ENCODE results near the gene LSM14A.
"Not testable (repeated sequence)": the region's sequence is repeated elsewhere in the genome, so short reads cannot be mapped to it uniquely, and the experiment has no call there.

The LSM14A gene

DNA sequence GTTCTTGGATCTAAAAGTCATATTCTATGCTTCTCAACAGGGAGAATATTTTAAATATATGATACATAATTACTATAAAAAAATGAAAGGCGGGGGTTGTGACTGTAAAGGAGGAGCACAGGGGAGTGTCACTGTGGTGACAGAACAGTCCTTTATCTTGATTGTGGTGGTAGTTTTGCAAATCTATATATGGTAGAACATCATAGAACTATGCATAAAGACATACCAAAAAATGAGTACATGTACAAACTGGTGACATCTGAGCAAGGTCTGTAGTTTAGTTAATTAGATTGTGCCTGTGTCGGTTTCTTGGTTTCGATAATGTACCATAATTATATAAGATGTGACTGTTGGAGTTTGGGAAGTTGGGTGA lies 43.3 kb downstream of the LSM14A start:
- TF ChIP-seq, protein P1, sequence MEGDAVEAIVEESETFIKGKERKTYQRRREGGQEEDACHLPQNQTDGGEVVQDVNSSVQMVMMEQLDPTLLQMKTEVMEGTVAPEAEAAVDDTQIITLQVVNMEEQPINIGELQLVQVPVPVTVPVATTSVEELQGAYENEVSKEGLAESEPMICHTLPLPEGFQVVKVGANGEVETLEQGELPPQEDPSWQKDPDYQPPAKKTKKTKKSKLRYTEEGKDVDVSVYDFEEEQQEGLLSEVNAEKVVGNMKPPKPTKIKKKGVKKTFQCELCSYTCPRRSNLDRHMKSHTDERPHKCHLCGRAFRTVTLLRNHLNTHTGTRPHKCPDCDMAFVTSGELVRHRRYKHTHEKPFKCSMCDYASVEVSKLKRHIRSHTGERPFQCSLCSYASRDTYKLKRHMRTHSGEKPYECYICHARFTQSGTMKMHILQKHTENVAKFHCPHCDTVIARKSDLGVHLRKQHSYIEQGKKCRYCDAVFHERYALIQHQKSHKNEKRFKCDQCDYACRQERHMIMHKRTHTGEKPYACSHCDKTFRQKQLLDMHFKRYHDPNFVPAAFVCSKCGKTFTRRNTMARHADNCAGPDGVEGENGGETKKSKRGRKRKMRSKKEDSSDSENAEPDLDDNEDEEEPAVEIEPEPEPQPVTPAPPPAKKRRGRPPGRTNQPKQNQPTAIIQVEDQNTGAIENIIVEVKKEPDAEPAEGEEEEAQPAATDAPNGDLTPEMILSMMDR (conservative IDR thresholded peaks at IDR 0.05; ENCODE audit: low read depth, low read length), result no peak
- H3K4me3 ChIP-seq (ENCODE audit: low read length), result no peak overlapping the region
- DNase-seq (ENCODE audit: low read depth), result no peak

DNA sequence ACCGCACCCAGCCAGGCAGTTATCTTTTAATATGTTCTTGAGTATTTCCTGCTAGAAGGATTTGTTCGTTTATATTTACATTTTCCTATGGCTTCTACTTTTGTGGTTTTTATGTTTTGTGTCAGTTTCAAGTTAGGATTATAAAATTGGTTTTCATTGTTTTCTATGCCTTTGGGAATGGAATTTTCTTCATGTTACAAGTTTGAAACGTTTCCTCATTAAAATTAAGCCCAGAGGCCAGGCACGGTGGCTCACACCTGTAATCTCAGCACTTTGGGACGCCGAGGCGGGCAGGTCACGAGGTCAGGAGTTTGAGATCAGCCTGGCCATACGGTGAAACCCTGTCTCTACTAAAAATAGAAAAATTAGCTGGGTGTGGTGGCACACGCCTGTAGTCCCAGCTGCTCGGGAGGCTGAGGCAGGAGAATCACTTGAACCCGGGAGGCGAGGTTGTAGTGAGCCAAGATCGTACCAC lies 44.5 kb downstream of the LSM14A start:
- not testable (repeated sequence) for DNase-seq (ENCODE audit: low read depth); H3K4me3 ChIP-seq (ENCODE audit: low read length)

DNA sequence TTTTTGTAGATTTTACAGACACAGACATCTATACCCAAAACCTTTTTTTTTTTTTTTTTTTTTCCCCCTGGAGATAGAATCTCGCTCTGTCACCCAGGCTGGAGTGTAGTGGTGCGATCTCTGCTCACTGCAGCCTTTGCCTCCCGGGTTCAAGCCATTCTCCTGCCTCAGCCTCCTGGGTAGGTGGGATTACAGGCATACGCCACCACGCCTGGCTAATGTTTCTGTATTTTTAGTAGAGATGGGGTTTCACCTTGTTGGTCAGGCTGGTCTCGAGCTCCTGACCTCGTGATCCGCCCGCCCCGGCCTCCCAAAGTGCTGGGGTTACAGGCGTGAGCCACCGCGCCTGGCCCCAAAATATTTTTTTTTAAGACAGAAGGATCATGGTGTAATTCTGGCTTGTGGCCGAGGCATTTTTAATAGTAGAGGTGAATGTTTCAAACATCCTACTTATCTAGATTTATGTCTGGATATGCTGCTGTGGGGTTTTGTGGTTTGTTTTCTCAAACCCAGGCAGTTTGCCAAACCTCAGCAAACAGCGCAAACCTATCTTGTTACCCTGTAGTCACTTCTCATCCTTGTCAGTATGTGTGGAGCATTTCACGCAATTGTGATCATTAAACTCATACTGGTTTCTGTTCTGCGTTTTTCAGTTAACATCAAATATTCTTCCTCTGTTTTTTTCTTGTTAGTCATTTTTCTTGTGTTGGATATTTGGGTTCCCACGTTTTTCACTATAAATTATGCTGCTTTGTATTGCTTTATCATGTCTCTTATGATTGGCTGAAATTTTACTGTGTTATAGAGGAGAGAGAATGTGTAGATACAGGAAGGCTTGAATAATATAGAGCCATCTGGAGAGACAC lies 45.9 kb downstream of the LSM14A start:
- peak; percentile 45 for DNase-seq (ENCODE audit: low read depth)
- no peak overlapping the region for H3K4me3 ChIP-seq (ENCODE audit: low read length)
- TF ChIP-seq, protein P1 (conservative IDR thresholded peaks at IDR 0.05; ENCODE audit: low read depth, low read length), result no peak

DNA sequence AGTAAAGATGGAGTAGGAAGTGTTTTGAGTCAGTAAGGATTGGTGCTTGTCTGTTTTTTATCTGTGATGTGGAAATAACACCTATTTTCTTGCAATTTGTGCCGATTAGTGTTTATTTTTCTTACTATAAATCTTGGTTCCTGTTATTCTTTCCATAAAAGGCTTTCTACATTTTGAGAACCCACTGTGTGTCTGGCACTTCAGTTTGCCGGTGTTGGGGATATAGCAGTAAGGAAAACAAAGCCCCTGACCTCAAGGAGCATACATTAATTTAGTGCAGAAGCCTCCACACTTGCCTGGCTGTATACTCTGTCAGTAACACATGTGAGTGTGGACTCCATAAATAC lies 46.5 kb downstream of the LSM14A start:
- no peak overlapping the region for H3K4me3 ChIP-seq (ENCODE audit: low read length)
- no peak for DNase-seq (ENCODE audit: low read depth)
- TF ChIP-seq, protein P1 (conservative IDR thresholded peaks at IDR 0.05; ENCODE audit: low read depth, low read length), result no peak

DNA sequence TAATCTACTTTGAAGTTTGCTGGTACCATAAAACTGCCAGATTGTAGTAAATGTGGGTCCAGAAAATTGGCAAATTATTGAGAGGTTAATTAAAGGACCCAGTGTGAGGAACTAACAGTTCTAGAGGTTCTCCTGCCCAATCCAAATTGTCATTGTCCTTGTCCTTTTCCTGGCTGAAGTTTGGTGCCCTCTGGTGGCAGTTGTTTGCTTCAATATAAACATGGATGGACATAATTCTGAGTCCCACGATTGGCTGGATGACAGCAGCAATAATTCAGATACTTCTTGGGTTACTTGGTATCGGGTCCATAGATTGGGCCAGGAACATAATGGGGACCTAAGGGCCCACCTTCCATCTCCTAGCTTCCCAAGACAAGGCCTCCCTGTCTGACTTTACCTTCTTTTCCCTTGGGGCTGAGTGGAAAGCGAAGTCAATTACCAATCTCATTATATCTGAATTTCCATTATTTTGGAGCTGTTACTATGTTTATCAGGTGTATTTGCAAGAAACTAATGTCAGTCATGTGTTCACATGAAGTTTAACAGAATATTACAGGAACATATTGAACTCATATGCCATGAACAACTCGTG lies 48.3 kb downstream of the LSM14A start:
- no peak overlapping the region for H3K4me3 ChIP-seq (ENCODE audit: low read length)
- TF ChIP-seq, protein P1 (conservative IDR thresholded peaks at IDR 0.05; ENCODE audit: low read depth, low read length), result peak; percentile 84

DNA sequence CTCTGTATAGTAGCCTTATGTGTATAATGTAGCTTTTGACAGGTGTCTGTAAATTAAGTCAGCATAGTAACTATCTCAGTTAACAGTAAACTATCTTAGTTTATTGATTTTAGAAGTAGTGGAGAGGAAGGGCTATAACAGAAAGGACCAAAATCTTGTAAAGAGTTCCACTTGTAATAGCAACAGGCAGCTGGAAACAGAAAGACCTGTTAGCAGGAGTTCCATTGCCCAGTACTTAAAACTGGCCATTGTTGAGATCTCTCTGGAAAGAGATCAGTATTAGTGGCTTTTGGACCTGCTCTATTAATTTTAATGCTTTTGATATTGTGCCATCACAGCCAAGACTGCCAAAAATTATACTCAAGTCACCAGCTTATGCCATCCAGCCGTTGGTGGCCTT lies 50.1 kb downstream of the LSM14A start:
- TF ChIP-seq, protein P1 (conservative IDR thresholded peaks at IDR 0.05; ENCODE audit: low read depth, low read length), result no peak
- no peak for DNase-seq (ENCODE audit: low read depth)
- no peak overlapping the region for H3K4me3 ChIP-seq (ENCODE audit: low read length)

More for the DNA sequence above, 48.3 kb downstream of the LSM14A start:
- DNase-seq (ENCODE audit: low read depth), result no peak

DNA sequence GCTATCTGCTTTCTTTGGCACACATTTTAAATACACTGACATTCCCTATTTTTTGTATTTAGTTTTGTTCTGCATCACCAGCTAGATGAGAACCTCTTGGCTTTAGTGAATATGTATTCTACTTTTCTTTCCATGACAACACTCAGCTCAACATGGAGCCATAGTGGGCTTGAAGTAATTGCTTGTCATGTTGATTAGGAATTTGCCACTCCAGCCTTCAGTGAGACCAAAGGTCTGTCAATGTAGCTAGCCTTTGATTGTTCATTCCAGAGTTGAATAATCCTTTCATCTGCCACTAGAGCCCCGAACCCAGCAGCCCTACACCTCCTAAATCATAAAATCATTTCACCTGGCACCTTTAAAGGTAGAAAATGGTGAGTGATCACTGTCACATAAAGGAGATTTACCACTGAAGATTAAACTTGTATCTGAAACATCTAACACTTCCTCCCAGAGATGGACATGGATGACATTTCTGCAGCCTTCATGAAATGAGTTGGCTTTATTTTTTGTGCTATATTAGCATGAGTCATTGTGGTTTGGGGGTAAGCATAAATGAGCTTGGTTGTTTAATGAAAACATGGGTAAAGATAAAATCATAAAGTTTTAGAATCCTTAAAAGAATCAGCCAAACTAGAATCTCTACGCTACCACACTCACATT lies 52.8 kb downstream of the LSM14A start:
- H3K4me3 ChIP-seq (ENCODE audit: low read length), result no peak overlapping the region
- no peak for DNase-seq (ENCODE audit: low read depth)
- TF ChIP-seq, protein P1 (conservative IDR thresholded peaks at IDR 0.05; ENCODE audit: low read depth, low read length), result no peak
